ENCODE data around the gene EME2.

EME2 gene

GRCh38 chr16:1818873-1819525 lies 46.4 kb downstream of the EME2 start:
- no peak for DNase-seq (ENCODE audit: low read depth in 2 of 2)

- DNase-seq (ENCODE audit: low read depth in 2 of 2) = no peak
These were observed 47.0 kb downstream of the EME2 start for GRCh38 chr16:1819611-1820010.

- no peak for DNase-seq (ENCODE audit: low read depth in 2 of 2)
These were observed 47.7 kb downstream of the EME2 start for GRCh38 chr16:1820096-1820945.

- DNase-seq (ENCODE audit: low read depth in 2 of 2) = no peak
These were observed 48.3 kb downstream of the EME2 start for GRCh38 chr16:1820946-1821290.

- DNase-seq (ENCODE audit: low read depth in 2 of 2) = no peak
These were observed 49.4 kb downstream of the EME2 start for GRCh38 chr16:1821861-1822611.

- DNase-seq (ENCODE audit: low read depth in 2 of 2) = no peak
These were observed 50.2 kb downstream of the EME2 start for GRCh38 chr16:1822801-1823200.

GRCh38 chr16:1823821-1824220 lies 51.2 kb downstream of the EME2 start:
- DNase-seq (ENCODE audit: low read depth in 2 of 2) = no peak

GRCh38 chr16:1825381-1825863 lies 52.8 kb downstream of the EME2 start:
- DNase-seq (ENCODE audit: low read depth in 2 of 2) = no peak

Measured in stimulated activated CD8-positive, alpha-beta memory T cell treated with anti-CD3 and anti-CD28 coated beads, Interleukin-15, amount 100 ng/mL, for 48 hours (primary cell).